ENCODE results near the gene VEGFA. TPM values are rescaled to one million over a fixed set of nuclear protein-coding genes. Genes with fewer than 3 reads are reported as not detected.
A peak's percentile ranks its signal among the peaks of the same experiment; 100 is the strongest.

VEGFA gene
- total RNA-seq, 1 donor from 2014 or later, result 231 TPM

- no peak overlapping the region for H3K27ac ChIP-seq
- H3K4me1 ChIP-seq, result peaks cover 30% of the 10 kb centered on the region
- DNase-seq, result no peak
- no peak for ATAC-seq
- H3K36me3 ChIP-seq, result peaks cover 49% of the 10 kb centered on the region
- no peak for TF ChIP-seq CTCF (IDR thresholded peaks at IDR 0.05)
- intact Hi-C loops (cut with DNase I), result no loop called here
- H3K27me3 ChIP-seq, result no peaks in the 10 kb centered on the region
- H3K9me3 ChIP-seq, result no peaks in the 10 kb centered on the region
- H3K4me3 ChIP-seq, result no peak overlapping the region
Measured at GRCh38 chr6:43776799-43777776, 7.1 kb downstream of the VEGFA start.

GRCh38 chr6:43778131-43778855, 8.3 kb downstream of the VEGFA start:
- peaks cover 22% of the 10 kb centered on the region for H3K4me1 ChIP-seq
- H3K4me3 ChIP-seq, result no peak overlapping the region
- H3K27ac ChIP-seq, result no peak overlapping the region
- no peaks in the 10 kb centered on the region for H3K27me3 ChIP-seq
- no peaks in the 10 kb centered on the region for H3K9me3 ChIP-seq
- TF ChIP-seq CTCF (IDR thresholded peaks at IDR 0.05), result no peak
- DNase-seq, result no peak
- intact Hi-C loops (cut with DNase I), result no loop called here
- ATAC-seq, result no peak
- H3K36me3 ChIP-seq, result peaks cover 57% of the 10 kb centered on the region

- Histone ChIP-seq H3K36me3 (peaks cover 65% of the 10 kb centered on the region), H3K9me3 (no peaks in the 10 kb centered on the region), H3K4me1 (peaks cover 18% of the 10 kb centered on the region), H3K4me3 (no peak overlapping the region), H3K27me3 (no peaks in the 10 kb centered on the region), H3K27ac (no peak overlapping the region)
- no peak for TF ChIP-seq CTCF (IDR thresholded peaks at IDR 0.05)
- no peak for DNase-seq
- ATAC-seq, result no peak
- intact Hi-C loops (cut with DNase I), result no loop called here
Measured at GRCh38 chr6:43778976-43779851, 9.2 kb downstream of the VEGFA start.

- peak; percentile 27 for ATAC-seq
Measured at GRCh38 chr6:43779852-43780236, 9.8 kb downstream of the VEGFA start.

More at GRCh38 chr6:43779852-43780236, 9.8 kb downstream of the VEGFA start:
- peaks cover 71% of the 10 kb centered on the region for H3K36me3 ChIP-seq
- no peak overlapping the region for H3K4me3 ChIP-seq
- intact Hi-C loops (cut with DNase I), result no loop called here
- H3K27me3 ChIP-seq, result no peaks in the 10 kb centered on the region
- no peak overlapping the region for H3K27ac ChIP-seq
- peaks cover 12% of the 10 kb centered on the region for H3K4me1 ChIP-seq
- DNase-seq, result no peak
- H3K9me3 ChIP-seq, result no peaks in the 10 kb centered on the region
- TF ChIP-seq CTCF (IDR thresholded peaks at IDR 0.05), result no peak

Data from upper lobe of right lung (tissue), 1 donor.